ENCODE results near the gene TBL1X. TPM values are rescaled to one million over a fixed set of nuclear protein-coding genes. Genes with fewer than 3 reads are reported as not detected.

Gene TBL1X
- polyA plus RNA-seq, 1 donor (not counting 4 experiments of a cell fraction or from before 2014, with no cell fraction given), result 2.2 TPM

DNA sequence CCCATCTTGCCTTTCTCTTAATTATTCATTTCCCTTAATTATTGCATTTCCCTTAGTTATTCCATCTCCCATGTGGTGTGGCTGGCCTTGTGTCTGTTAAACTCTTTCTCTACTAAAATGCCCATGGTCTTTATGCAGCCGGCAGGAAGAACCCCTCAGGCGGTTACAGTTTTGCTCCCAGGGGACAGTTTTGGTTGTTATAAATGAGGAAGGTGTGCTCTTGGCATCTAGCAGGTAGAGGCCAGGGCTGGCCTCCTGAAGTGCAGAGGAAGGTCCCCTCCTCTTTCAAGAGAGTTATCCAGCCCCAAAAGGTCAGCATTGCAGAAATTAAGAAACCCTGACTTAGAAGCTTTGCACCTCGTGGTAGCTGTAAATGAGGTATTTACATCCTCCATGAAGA, 18.0 kb downstream of the TBL1X start:
- H3K9me1 ChIP-seq (ENCODE audit: control insufficient read depth, extremely low read depth, insufficient read depth, low read length), result no peaks in the 10 kb centered on the region

DNA sequence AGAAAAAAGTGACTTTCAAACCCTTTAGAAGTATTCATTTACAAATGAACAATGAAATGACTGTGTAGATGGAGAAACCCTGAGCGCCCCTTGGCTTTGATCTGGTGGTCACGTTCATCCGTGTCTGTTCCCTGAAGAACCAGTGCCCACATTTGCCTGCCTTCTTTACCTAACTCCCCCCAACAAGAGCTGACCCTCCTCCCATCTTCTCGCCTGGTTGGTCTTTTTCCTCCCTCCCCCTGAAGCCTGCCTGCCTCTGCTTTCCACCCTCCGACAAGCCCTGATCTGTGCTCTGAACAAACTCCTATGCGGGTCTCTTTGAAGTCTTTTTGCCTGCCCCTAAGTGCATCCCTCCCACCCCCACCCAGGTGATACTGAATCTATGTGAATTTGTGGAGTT, 18.5 kb downstream of the TBL1X start:
- Histone ChIP-seq H3K4me3 (ENCODE audit: control insufficient read depth in 2 of 3, extremely low read depth in 1 of 3, insufficient read depth in 2 of 3, low read depth in 1 of 3, low read length in 3 of 3) (no peak overlapping the region), H3K4me1 (ENCODE audit: control insufficient read depth, extremely low read depth, insufficient read depth, low read length) (no peaks in the 10 kb centered on the region), H3K9me3 (ENCODE audit: control insufficient read depth, low read depth, low read length) (no peaks in the 10 kb centered on the region), H3K36me3 (ENCODE audit: control insufficient read depth in 2 of 2, extremely low read depth in 1 of 2, insufficient read depth in 2 of 2, low read length in 2 of 2) (no peaks in the 10 kb centered on the region), H3K4me2 (ENCODE audit: control insufficient read depth, extremely low read depth, insufficient read depth, low read depth, low read length) (no peak overlapping the region), H3K9ac (ENCODE audit: control insufficient read depth, extremely low read depth, insufficient read depth, low read length) (no peak overlapping the region), H3K9me1 (ENCODE audit: control insufficient read depth, extremely low read depth, insufficient read depth, low read length) (no peaks in the 10 kb centered on the region), H3K27me3 (ENCODE audit: control insufficient read depth, extremely low read depth, insufficient read depth, low read length) (no peaks in the 10 kb centered on the region), H4K20me1 (ENCODE audit: control insufficient read depth, extremely low read depth, insufficient read depth, low read length) (no peaks in the 10 kb centered on the region), H3K79me2 (ENCODE audit: control insufficient read depth, insufficient read depth, low read length) (no peaks in the 10 kb centered on the region), H3K27ac (ENCODE audit: control insufficient read depth, insufficient read depth, low read length) (no peak overlapping the region), H2AFZ (ENCODE audit: control insufficient read depth, low read length) (no peak overlapping the region)
- TF ChIP-seq CTCF (optimal IDR thresholded peaks at IDR 0.05 in 1 of 3, IDR thresholded peaks at IDR 0.05 in 1 of 3, conservative IDR thresholded peaks at IDR 0.05 in 1 of 3; ENCODE audit: extremely low read depth in 1 of 3, insufficient read depth in 2 of 3, low read length in 3 of 3) (no peak), EZH2 (IDR thresholded peaks at IDR 0.05; ENCODE audit: low read length) (no peak)
- dilution Hi-C loops (cut with MboI; ENCODE audit: extremely low pct_ligation_motif_present, low sequenced_read_pairs), result no loop called here
- FAIRE-seq (no peak), DNase-seq (ENCODE audit: low read depth, low spot score) (no peak)

More for the DNA sequence above, 18.0 kb downstream of the TBL1X start:
- dilution Hi-C loops (cut with MboI; ENCODE audit: extremely low pct_ligation_motif_present, low sequenced_read_pairs), result no loop called here
- TF ChIP-seq EZH2 (IDR thresholded peaks at IDR 0.05; ENCODE audit: low read length), result no peak
- TF ChIP-seq CTCF (optimal IDR thresholded peaks at IDR 0.05 in 1 of 3, IDR thresholded peaks at IDR 0.05 in 1 of 3, conservative IDR thresholded peaks at IDR 0.05 in 1 of 3; ENCODE audit: extremely low read depth in 1 of 3, insufficient read depth in 2 of 3, low read length in 3 of 3), result no peak
- Histone ChIP-seq H3K27me3 (ENCODE audit: control insufficient read depth, extremely low read depth, insufficient read depth, low read length) (no peaks in the 10 kb centered on the region), H3K79me2 (ENCODE audit: control insufficient read depth, insufficient read depth, low read length) (no peaks in the 10 kb centered on the region), H3K36me3 (ENCODE audit: control insufficient read depth in 2 of 2, extremely low read depth in 1 of 2, insufficient read depth in 2 of 2, low read length in 2 of 2) (no peaks in the 10 kb centered on the region), H3K4me1 (ENCODE audit: control insufficient read depth, extremely low read depth, insufficient read depth, low read length) (no peaks in the 10 kb centered on the region), H2AFZ (ENCODE audit: control insufficient read depth, low read length) (no peak overlapping the region), H3K9me3 (ENCODE audit: control insufficient read depth, low read depth, low read length) (no peaks in the 10 kb centered on the region), H3K27ac (ENCODE audit: control insufficient read depth, insufficient read depth, low read length) (no peak overlapping the region), H3K9ac (ENCODE audit: control insufficient read depth, extremely low read depth, insufficient read depth, low read length) (no peak overlapping the region), H3K4me2 (ENCODE audit: control insufficient read depth, extremely low read depth, insufficient read depth, low read depth, low read length) (no peak overlapping the region), H4K20me1 (ENCODE audit: control insufficient read depth, extremely low read depth, insufficient read depth, low read length) (no peaks in the 10 kb centered on the region), H3K4me3 (ENCODE audit: control insufficient read depth in 2 of 3, extremely low read depth in 1 of 3, insufficient read depth in 2 of 3, low read depth in 1 of 3, low read length in 3 of 3) (no peak overlapping the region)
- FAIRE-seq (no peak), DNase-seq (ENCODE audit: low read depth, low spot score) (no peak)

All from keratinocyte (primary cell).